Astrocyte (in vitro differentiated cells and primary cell): ENCODE measurements around the gene AATK.

Experiments used
- EZH2 ChIP-seq: IDR thresholded peaks from 2 replicates; pipeline ENCODE4 v1.6.1; 2012; ENCODE audit warnings: mild to moderate bottlenecking, low read length, inconsistent platforms; ENCODE audit not compliant: insufficient read depth
- TF ChIP-seq, protein P1 (sequence below): IDR thresholded peaks from 2 replicates; pipeline ENCODE4 v1.5.1; 2011; ENCODE audit warnings: low read depth, mild to moderate bottlenecking, inconsistent platforms, low read length, moderate library complexity; ENCODE audit not compliant: insufficient read depth

GRCh38 chr17:81165246-81166032 lies 582 bp downstream of the AATK start, which contains the start of gene PVALEF:
- TF ChIP-seq, protein P1, sequence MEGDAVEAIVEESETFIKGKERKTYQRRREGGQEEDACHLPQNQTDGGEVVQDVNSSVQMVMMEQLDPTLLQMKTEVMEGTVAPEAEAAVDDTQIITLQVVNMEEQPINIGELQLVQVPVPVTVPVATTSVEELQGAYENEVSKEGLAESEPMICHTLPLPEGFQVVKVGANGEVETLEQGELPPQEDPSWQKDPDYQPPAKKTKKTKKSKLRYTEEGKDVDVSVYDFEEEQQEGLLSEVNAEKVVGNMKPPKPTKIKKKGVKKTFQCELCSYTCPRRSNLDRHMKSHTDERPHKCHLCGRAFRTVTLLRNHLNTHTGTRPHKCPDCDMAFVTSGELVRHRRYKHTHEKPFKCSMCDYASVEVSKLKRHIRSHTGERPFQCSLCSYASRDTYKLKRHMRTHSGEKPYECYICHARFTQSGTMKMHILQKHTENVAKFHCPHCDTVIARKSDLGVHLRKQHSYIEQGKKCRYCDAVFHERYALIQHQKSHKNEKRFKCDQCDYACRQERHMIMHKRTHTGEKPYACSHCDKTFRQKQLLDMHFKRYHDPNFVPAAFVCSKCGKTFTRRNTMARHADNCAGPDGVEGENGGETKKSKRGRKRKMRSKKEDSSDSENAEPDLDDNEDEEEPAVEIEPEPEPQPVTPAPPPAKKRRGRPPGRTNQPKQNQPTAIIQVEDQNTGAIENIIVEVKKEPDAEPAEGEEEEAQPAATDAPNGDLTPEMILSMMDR: no peak
- TF ChIP-seq EZH2: no peak
